Skeletal muscle tissue (tissue), 4 donors: ENCODE results near the gene TERB2. TPM values are rescaled to one million over a fixed set of nuclear protein-coding genes. Genes with fewer than 3 reads are reported as not detected.
"Not testable (repeated sequence)": the region's sequence is repeated elsewhere in the genome, so short reads cannot be mapped to it uniquely, and the experiment has no call there.

Experiments used
- H3K27ac ChIP-seq: one replicate; pipeline ENCODE4 v1.7.0; 2013; ENCODE audit warnings: mild to moderate bottlenecking, low read depth, low read length, inconsistent platforms
- H3K27me3 ChIP-seq, 3 donors: one replicate each; pipeline ENCODE4 v1.7.0; 2013; ENCODE audit warnings: low read length in 3 of 3; ENCODE audit not compliant: control insufficient read depth in 3 of 3, insufficient read depth in 3 of 3
- H3K36me3 ChIP-seq, 3 donors: one replicate each; pipeline ENCODE4 v1.7.0; 2013; ENCODE audit warnings: low read length in 3 of 3; ENCODE audit not compliant: control insufficient read depth in 3 of 3, insufficient read depth in 3 of 3
- H3K4me1 ChIP-seq, 3 donors: one replicate each; pipeline ENCODE4 v1.7.0; 2013; ENCODE audit warnings: low read length in 3 of 3, mild to moderate bottlenecking in 3 of 3; ENCODE audit not compliant: control insufficient read depth in 3 of 3, insufficient read depth in 3 of 3
- H3K4me3 ChIP-seq, 3 donors: one replicate each; pipeline ENCODE4 v1.7.0; 2013; ENCODE audit warnings: low read length in 3 of 3
- H3K9ac ChIP-seq, 3 donors: one replicate each; pipeline ENCODE4 v1.7.0; 2013; ENCODE audit warnings: low read length in 3 of 3, mild to moderate bottlenecking in 3 of 3, moderate library complexity in 2 of 3, low read depth in 1 of 3
- H3K9me3 ChIP-seq, 3 donors: one replicate each; pipeline ENCODE4 v1.7.0; 2013; ENCODE audit warnings: low read length in 3 of 3; ENCODE audit not compliant: control insufficient read depth in 3 of 3
- total RNA-seq: library from RNA; depleted of rRNA; stranded (reverse); fragments of >200 nt; gene quantifications from one replicate; pipeline ENCODE4 v1.2.3, GENCODE V29; 2014
- donor health status: Osteomylitis.

The TERB2 gene, protein sequence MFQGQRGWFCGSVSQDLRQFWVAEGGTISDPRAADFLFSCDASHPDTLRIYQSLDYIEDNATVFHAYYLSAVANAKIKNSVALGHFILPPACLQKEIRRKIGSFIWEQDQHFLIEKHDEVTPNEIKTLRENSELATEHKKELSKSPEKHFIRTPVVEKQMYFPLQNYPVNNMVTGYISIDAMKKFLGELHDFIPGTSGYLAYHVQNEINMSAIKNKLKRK
- total RNA-seq = not detected

GRCh38 chr15:44956388-44956787 is at the start of gene TERB2:
TERB2 (plus strand) TSS chr15:44956687; CDS start chr15:44956719, 32 bp downstream.
- no peaks in the 10 kb centered on the region for H3K9me3 ChIP-seq
- no peak within 1 kb of the TSS for H3K9ac ChIP-seq
- H3K27me3 ChIP-seq = no peaks in the 10 kb centered on the region
- H3K27ac ChIP-seq = no peak within 1 kb of the TSS
- no peaks in the 10 kb centered on the region for H3K36me3 ChIP-seq
- no peaks in the 10 kb centered on the region for H3K4me1 ChIP-seq
- H3K4me3 ChIP-seq = no peak within 1 kb of the TSS

- H3K9me3 ChIP-seq = peaks cover 0 to 2% (median 0%) of the 10 kb centered on the region in 3 donors
- no peaks in the 10 kb centered on the region for H3K36me3 ChIP-seq
- no peak overlapping the region for H3K27ac ChIP-seq
- H3K4me3 ChIP-seq = no peak overlapping the region
- H3K4me1 ChIP-seq = no peaks in the 10 kb centered on the region
- no peak overlapping the region for H3K9ac ChIP-seq
- H3K27me3 ChIP-seq = no peaks in the 10 kb centered on the region
Observed at GRCh38 chr15:44909423-44909822, 47.1 kb upstream of the TERB2 start.

- Histone ChIP-seq H3K9ac (no peak overlapping the region), H3K27ac (no peak overlapping the region), H3K4me3 (no peak overlapping the region), H3K27me3 (no peaks in the 10 kb centered on the region), H3K9me3 (peaks cover 0 to 2% (median 0%) of the 10 kb centered on the region in 3 donors), H3K36me3 (no peaks in the 10 kb centered on the region), H3K4me1 (no peaks in the 10 kb centered on the region)
Observed at GRCh38 chr15:44910981-44911625, 45.4 kb upstream of the TERB2 start.

GRCh38 chr15:44912186-44912585 is 44.3 kb upstream of the TERB2 start:
- not testable (repeated sequence) for H3K9me3 ChIP-seq, H3K27me3 ChIP-seq, H3K36me3 ChIP-seq, H3K4me3 ChIP-seq, H3K9ac ChIP-seq, H3K27ac ChIP-seq, H3K4me1 ChIP-seq

DNA sequence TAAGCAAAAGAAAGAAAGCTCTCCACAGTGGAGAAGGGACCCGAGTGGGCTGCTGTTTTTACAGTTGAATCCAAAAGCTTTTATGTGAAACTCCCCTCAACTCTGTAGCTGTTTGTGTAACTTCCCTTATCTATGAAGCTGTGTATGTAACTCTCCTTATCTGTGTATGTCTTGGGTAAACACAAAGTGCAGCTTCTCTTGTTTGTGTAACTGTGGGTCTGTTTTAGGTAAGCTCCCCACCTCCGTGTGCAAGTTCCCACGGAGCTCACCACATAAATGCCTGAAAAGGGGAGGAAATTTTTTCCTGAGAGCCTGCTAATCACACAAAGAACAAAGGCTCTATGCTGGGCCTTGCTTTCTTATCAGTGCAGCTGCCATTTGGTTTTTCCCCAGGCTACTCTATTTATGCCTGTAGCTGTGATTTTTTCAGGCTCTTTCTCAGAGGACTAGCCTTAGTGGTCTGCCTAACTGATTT is 43.5 kb upstream of the TERB2 start:
- H3K9ac ChIP-seq, H3K4me1 ChIP-seq, H3K27me3 ChIP-seq, H3K4me3 ChIP-seq, H3K27ac ChIP-seq, H3K36me3 ChIP-seq, H3K9me3 ChIP-seq: not testable (repeated sequence)

DNA sequence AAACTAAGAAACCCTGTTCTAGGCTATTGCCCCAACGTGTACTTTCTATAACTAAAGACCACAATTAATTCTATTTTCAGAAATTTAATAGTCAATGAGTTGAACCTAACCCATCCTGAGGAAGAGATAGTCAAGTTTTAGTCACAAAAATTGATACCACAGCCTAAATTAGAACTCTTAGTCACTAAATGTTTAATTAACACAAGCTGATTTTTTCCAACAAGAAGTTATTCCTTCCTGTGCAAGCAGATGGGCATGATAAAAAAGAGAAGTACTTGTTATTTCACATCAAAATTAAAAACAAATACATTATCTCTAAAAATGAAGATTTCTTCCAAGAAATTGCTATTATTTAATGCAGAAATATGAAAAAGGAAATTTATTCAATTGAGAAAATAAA is 38.4 kb upstream of the TERB2 start:
- H3K4me1 ChIP-seq = no peaks in the 10 kb centered on the region
- no peaks in the 10 kb centered on the region for H3K9me3 ChIP-seq
- no peak overlapping the region for H3K4me3 ChIP-seq
- no peak overlapping the region for H3K9ac ChIP-seq
- no peaks in the 10 kb centered on the region for H3K36me3 ChIP-seq
- no peak overlapping the region for H3K27ac ChIP-seq
- H3K27me3 ChIP-seq = no peaks in the 10 kb centered on the region

GRCh38 chr15:44928658-44929057 is 27.8 kb upstream of the TERB2 start:
- H3K36me3 ChIP-seq = not testable (repeated sequence)

GRCh38 chr15:44930283-44930682 is 26.2 kb upstream of the TERB2 start:
- not testable (repeated sequence) for H3K9ac ChIP-seq, H3K27me3 ChIP-seq, H3K9me3 ChIP-seq, H3K36me3 ChIP-seq, H3K4me1 ChIP-seq, H3K4me3 ChIP-seq, H3K27ac ChIP-seq

More at GRCh38 chr15:44928658-44929057, 27.8 kb upstream of the TERB2 start:
- H3K9ac ChIP-seq, H3K27me3 ChIP-seq, H3K4me3 ChIP-seq, H3K9me3 ChIP-seq, H3K4me1 ChIP-seq, H3K27ac ChIP-seq: not testable (repeated sequence)

GRCh38 chr15:44958302-44958701 is 1.8 kb downstream of the TERB2 start:
- H3K27ac ChIP-seq, H3K27me3 ChIP-seq, H3K9me3 ChIP-seq, H3K4me3 ChIP-seq, H3K9ac ChIP-seq, H3K4me1 ChIP-seq, H3K36me3 ChIP-seq: not testable (repeated sequence)

DNA sequence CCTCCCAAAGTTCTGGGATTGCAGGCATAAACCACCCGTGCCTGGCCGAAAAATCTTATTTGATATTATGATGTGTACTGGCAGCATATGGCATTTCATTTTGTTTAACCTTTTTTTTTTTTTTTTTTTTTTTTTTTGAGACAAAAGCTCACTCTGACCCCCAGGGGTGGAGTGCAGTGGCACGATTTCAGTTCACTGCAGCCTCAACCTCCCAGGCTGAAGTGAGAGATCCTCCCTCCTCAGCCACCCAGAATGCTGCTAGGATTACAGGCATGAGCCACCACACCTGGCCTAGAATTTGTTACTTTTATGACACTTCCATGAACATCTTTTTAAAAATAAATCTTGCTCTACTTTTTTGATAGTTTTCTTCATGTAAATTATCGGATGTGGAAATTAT is 12.0 kb downstream of the TERB2 start:
- H3K4me3 ChIP-seq = no peak overlapping the region
- no peaks in the 10 kb centered on the region for H3K27me3 ChIP-seq
- no peaks in the 10 kb centered on the region for H3K36me3 ChIP-seq
- H3K9me3 ChIP-seq = no peaks in the 10 kb centered on the region
- H3K9ac ChIP-seq = no peak overlapping the region
- H3K4me1 ChIP-seq = no peaks in the 10 kb centered on the region
- H3K27ac ChIP-seq = no peak overlapping the region
